GM12874 (cell line): ENCODE results near the gene SLC29A1.

Source experiments
- TF ChIP-seq, protein P1 (sequence below): IDR thresholded peaks from 2 replicates; pipeline ENCODE4 v1.5.1; 2011; ENCODE audit warnings: low read depth, mild to moderate bottlenecking, control low read depth, low read length, moderate library complexity; ENCODE audit not compliant: insufficient read depth

The SLC29A1 gene

DNA sequence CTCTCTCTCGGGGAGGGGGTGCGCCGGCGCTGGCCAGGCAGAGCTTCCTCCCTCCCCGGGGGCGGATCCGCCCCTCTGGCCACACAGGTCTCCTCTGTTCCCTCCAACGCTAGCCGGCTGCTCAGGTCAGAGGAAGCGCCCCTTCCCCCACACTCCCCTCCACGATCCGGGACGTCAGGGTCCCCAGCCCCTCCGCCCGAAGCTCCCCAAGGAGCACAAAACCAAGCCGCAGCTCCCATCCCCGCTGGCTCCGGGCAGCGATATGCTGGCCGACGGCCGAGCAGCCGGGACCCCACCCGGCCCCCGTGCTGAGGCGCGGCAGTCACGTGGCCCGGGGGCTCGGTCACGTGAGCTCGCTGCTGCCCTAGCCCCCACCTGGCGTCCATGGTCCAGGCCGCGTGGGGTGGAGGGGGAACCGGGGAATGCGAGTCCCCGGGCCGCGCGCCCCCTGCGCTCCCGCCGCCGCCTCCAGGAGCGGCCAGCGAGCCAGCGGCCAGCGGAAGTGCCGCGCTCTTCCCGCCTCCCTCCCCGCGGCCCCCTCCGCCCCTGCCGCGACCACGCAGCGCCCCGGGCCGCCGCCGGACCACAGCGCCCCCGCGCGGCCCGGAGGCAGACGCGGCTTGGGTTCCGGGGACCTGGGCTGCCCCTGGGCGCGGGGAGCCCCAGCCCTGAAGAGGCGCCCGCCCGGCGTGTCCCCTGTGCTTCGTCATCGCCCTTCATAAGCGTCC, 33.8 kb downstream of the SLC29A1 start, which contains the start of gene SLC35B2:
Gene SLC35B2 (minus strand): TSS at position 504 of the 728 bp plus-strand sequence. CDS start 118 bp downstream, at position 386.
- TF ChIP-seq, protein P1, sequence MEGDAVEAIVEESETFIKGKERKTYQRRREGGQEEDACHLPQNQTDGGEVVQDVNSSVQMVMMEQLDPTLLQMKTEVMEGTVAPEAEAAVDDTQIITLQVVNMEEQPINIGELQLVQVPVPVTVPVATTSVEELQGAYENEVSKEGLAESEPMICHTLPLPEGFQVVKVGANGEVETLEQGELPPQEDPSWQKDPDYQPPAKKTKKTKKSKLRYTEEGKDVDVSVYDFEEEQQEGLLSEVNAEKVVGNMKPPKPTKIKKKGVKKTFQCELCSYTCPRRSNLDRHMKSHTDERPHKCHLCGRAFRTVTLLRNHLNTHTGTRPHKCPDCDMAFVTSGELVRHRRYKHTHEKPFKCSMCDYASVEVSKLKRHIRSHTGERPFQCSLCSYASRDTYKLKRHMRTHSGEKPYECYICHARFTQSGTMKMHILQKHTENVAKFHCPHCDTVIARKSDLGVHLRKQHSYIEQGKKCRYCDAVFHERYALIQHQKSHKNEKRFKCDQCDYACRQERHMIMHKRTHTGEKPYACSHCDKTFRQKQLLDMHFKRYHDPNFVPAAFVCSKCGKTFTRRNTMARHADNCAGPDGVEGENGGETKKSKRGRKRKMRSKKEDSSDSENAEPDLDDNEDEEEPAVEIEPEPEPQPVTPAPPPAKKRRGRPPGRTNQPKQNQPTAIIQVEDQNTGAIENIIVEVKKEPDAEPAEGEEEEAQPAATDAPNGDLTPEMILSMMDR = peak; percentile 76

DNA sequence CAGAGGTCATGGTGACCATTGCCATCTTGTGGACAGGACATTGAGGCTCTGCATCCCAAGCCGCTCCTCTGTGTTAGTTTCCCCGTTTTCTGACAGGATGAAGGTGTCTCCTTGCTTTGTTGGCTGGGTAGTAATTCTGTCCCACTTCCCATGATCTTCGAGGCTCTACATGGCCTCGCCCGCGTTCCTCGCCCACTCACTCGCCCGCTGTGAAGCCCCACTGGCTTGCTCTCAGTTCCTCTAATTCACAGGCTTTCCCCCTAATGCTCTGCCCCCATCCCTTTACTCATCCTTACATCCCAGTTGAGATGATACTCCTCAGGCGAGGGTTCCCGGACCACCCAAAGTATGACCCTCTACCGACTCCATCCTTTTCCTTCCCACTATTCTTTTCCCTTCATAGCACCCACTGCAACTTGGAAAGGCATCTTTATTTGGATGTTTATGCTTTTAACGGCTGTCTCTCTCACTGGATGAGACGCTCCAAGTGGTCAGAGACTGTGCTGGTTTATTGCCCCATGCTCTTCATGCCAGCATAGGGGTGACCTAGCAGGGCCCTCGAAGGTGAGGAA, 34.4 kb downstream of the SLC29A1 start:
- TF ChIP-seq, protein P1 = no peak

DNA sequence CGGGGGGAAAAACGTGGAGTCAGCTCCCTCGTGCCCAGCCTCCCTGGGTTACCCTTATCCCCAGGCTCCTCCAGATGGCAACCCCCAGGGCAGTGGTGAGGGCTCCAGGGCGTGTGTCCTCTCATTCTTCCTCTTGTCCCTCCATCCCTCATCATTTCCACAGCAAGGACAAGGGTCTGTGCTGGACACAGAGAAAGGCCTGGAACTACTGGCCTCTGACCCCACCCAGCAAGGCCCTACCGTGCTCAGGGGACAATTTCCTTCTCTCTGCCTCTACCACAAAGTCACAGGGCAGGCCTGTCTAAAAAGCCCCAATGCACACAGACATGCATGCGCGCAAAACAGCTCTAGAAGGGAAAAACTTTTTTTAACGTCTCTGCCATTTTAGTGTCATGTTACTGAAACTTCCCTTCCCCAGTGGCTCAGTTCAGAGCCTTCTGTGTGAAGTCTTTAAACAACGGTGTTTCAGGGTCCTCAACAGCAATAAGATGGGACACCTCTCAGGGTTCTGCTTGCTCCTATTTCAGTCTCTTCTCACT, 35.0 kb downstream of the SLC29A1 start:
- TF ChIP-seq, protein P1 = no peak

DNA sequence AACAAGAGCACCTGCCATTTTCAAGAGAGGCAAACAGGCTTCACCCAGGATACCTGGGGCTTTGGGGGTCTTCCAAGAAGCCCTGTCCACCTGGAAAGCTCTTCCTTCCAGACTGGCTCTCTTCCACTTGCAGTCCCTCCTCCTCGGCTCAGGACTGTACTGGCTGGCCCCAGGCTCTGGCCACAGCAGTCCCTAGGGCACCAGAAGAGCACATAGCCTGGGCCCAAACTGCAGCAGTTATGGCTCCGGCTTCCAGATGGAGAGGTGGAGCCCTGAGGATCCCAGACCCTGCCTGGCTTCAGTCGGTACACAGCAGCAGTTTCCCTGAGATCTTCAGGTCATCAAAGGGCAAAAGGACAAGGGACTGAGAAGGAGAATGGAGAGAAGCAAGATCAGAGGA, 35.5 kb downstream of the SLC29A1 start:
- TF ChIP-seq, protein P1 = no peak

DNA sequence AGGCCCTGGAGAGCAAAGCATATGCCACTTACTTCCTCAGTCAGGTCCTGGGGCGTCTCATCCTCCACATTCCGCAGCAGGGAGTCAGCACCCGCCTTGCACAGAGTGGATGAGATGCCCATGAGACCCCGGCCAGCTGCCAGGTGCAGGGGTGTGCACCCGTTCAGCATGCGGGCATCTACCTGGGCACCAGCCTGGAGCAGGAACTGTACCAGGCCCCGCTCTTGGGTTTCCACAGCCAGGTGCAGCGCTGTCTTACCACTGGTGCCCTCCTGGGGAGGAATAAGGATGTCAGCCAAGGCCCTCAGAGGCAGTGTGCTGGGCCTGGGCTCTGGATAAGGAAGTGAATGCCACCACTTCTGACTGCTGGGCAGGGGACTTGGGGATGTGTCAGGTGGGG, 36.6 kb downstream of the SLC29A1 start:
- TF ChIP-seq, protein P1 = no peak

DNA sequence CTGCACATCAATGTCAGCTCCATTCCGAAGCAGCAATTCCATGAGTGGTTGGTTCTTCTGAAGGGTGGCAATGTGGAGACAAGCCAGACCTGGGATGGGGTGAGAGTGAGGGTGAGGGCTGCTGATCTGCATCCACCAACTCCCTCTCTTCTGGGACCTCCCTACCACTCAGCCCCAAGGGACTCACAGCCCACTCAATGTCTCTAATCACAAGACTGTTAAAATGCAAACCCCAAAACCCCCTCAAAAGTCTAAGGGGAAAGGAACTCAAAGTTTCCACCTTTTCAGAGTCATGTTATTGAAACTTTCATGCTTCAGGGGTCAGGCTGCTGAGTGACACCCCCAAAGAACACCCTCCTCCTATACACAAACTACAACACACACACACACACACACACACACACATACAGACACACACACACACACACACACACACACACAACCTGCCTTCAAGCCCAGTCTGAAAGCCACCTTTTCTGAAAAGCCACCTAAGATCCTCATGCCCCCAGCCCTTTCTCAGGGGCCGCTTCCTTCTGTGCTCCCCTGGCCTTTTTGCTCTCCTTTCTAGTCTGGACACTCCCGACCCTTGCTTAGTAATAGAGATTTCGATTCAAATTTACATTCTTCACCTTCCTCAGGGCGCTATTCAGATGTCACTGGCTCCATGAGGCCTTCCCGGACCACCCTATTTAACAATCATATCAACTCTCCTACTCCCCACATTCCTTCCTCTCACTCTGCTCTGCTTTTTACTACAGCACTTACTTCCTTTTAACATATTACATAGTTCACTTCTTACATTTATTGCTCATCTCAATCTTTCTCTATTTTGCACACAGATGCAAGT, 37.3 kb downstream of the SLC29A1 start:
- TF ChIP-seq, protein P1 = no peak

DNA sequence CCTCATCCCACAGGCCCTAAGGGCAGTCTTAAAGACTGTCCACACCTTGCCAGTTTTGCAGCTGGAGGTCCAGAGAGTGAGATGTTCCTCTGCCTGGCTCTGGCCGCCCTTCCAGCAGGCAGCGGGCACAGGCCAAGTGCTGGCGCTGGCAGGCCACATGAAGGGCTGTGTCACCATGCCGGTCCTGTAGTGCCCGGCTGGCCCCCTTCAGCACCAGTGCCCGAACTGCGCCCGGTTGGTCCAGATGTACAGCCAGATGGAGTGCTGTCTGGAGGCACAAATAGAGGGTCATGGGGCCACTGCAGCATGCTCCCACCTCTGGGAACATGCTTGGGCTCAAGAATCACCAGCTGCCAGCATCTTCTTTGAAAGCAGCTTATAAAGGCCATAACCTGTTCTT, 38.2 kb downstream of the SLC29A1 start:
- TF ChIP-seq, protein P1 = no peak
